ENCODE measurements around the gene FBL. TPM values are rescaled to one million over a fixed set of nuclear protein-coding genes. Genes with fewer than 3 reads are reported as not detected.
A peak's percentile ranks its signal among the peaks of the same experiment; 100 is the strongest.
"Not testable (repeated sequence)": the region's sequence is repeated elsewhere in the genome, so short reads cannot be mapped to it uniquely, and the experiment has no call there.

FBL gene
- total RNA-seq, 1 donor: 195 TPM

DNA sequence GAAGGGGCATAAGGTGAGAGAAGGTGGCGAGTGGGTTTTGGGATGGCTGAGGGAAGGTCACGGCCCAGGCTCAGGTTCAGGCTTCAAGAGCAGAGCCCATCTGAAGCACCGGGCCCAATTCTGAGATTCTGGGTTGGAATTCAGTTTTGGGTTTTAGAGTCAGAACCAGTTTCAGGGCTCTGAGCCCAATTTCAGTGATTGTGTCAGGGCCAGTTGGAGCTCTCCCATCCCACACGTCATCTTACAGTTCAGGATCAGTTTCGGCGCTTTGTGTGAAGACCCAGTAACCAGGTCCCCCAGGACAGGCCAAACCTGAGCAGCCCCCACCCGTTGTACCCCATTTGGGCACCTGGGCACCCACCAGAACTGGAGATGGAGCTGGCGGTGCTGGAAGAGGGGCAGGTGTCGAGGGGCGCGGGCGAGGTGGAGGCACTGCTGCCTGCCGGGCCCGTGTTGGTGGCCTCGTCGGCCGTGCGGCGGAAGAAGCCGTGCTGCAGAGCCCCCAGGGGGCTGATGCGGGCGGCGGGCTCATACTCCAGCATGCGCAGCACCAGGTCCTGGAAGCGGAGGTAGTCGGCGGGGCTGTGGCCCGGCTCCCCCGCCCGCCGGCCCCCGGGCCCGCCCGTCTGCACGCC is 19.8 kb downstream of the FBL start:
- Histone ChIP-seq H3K27me3 (ENCODE audit: insufficient read depth, low read length) (no peaks in the 10 kb centered on the region), H3K4me3 (ENCODE audit: low read length) (no peak overlapping the region), H3K9me3 (ENCODE audit: low read depth, low read length) (no peaks in the 10 kb centered on the region), H3K4me1 (ENCODE audit: insufficient read depth, low read length) (peaks cover 31% of the 10 kb centered on the region)

DNA sequence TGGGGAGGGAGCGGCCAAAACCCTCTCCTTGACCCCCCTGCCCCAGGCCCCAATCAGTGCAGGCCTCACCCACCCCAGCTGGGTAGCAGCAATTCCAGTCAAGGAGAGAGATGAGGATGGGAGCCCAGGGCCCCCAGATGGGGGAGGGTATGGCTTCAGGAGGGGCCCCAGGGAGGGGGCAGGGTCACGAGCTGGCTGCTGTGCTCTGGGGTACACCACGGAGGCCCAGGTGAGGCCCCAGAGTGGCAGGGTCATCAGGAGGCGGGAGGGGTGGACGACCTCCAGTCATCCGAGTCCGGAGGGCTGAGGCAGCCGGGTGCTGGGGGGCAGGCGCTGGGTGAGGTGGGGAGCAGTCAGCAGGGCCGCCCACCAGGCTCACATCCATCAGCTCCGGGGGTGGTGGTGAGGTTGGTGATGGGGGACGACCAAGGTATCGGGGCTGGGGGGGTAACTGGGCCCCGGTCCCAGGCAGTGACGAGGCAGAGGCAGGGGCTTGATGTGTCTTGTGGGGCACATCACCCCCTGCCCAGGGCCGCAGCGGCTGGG is 20.6 kb downstream of the FBL start:
- no peaks in the 10 kb centered on the region for H3K9me3 ChIP-seq (ENCODE audit: low read depth, low read length)
- H3K4me3 ChIP-seq (ENCODE audit: low read length): no peak overlapping the region
- H3K4me1 ChIP-seq (ENCODE audit: insufficient read depth, low read length): peaks cover 31% of the 10 kb centered on the region
- H3K27me3 ChIP-seq (ENCODE audit: insufficient read depth, low read length): no peaks in the 10 kb centered on the region

GRCh38 chr19:39825093-39825463 is 21.1 kb downstream of the FBL start:
- H3K27me3 ChIP-seq (ENCODE audit: insufficient read depth, low read length): no peaks in the 10 kb centered on the region
- peaks cover 31% of the 10 kb centered on the region for H3K4me1 ChIP-seq (ENCODE audit: insufficient read depth, low read length)
- H3K9me3 ChIP-seq (ENCODE audit: low read depth, low read length): no peaks in the 10 kb centered on the region
- H3K4me3 ChIP-seq (ENCODE audit: low read length): no peak overlapping the region

GRCh38 chr19:39824143-39825092 is 21.8 kb downstream of the FBL start:
- Histone ChIP-seq H3K9me3 (ENCODE audit: low read depth, low read length) (no peaks in the 10 kb centered on the region), H3K27me3 (ENCODE audit: insufficient read depth, low read length) (no peaks in the 10 kb centered on the region), H3K4me1 (ENCODE audit: insufficient read depth, low read length) (peaks cover 28% of the 10 kb centered on the region), H3K4me3 (ENCODE audit: low read length) (peak overlapping the region; percentile 54)

DNA sequence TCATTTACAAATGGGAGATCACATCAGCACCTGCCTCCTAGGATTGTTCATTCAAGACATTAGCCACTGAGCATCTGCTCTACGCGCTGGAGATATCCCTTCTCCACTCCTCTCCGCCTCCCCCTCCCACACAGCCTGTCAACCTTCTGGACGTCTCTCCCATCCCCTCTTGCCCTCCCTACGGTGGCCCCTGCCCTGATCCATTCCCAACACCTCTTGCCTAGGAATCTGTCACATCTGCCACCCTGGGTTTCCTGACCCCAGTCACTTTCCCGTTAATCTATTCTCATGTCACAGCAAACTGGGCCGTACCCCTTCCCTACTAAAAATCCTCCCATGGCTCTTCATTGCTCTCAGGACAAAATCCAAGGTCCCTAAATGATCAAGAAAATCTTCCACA is 22.5 kb downstream of the FBL start:
- no peaks in the 10 kb centered on the region for H3K9me3 ChIP-seq (ENCODE audit: low read depth, low read length)
- H3K4me1 ChIP-seq (ENCODE audit: insufficient read depth, low read length): peaks cover 23% of the 10 kb centered on the region
- H3K4me3 ChIP-seq (ENCODE audit: low read length): peak overlapping the region; percentile 54
- H3K27me3 ChIP-seq (ENCODE audit: insufficient read depth, low read length): no peaks in the 10 kb centered on the region

GRCh38 chr19:39820696-39821095 is 25.5 kb downstream of the FBL start:
- Histone ChIP-seq H3K4me3 (ENCODE audit: low read length) (no peak overlapping the region), H3K4me1 (ENCODE audit: insufficient read depth, low read length) (peaks cover 18% of the 10 kb centered on the region), H3K9me3 (ENCODE audit: low read depth, low read length) (no peaks in the 10 kb centered on the region), H3K27me3 (ENCODE audit: insufficient read depth, low read length) (no peaks in the 10 kb centered on the region)

GRCh38 chr19:39819786-39820185 is 26.4 kb downstream of the FBL start:
- no peaks in the 10 kb centered on the region for H3K9me3 ChIP-seq (ENCODE audit: low read depth, low read length)
- H3K4me1 ChIP-seq (ENCODE audit: insufficient read depth, low read length): peaks cover 14% of the 10 kb centered on the region
- H3K27me3 ChIP-seq (ENCODE audit: insufficient read depth, low read length): no peaks in the 10 kb centered on the region
- no peak overlapping the region for H3K4me3 ChIP-seq (ENCODE audit: low read length)

DNA sequence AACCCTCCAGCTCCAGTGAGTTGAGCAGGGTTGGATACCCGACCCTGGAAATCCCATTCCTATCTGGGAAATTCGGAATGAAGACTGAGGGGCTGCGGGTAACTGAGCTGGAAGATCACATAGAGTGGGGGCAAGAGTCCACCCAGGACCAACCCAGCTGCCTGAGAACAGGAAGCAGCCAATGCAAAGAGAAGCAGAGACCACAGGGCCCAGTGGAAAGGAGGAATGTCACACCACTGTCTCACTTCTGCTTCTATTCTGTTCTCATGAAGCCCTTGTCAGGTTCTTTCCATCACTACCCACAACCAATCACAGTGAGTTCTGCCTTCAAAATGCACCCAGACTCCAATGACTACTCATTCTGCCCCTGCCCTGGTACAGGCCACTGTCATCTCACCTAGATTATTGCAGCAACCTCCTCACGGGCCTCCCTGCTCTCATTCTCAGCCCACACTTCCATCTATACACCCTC is 27.5 kb downstream of the FBL start:
- H3K4me1 ChIP-seq (ENCODE audit: insufficient read depth, low read length): peaks cover 7% of the 10 kb centered on the region

GRCh38 chr19:39817888-39818561 is 28.2 kb downstream of the FBL start:
- H3K4me3 ChIP-seq (ENCODE audit: low read length): no peak overlapping the region
- H3K27me3 ChIP-seq (ENCODE audit: insufficient read depth, low read length): no peaks in the 10 kb centered on the region
- no peaks in the 10 kb centered on the region for H3K9me3 ChIP-seq (ENCODE audit: low read depth, low read length)
- H3K4me1 ChIP-seq (ENCODE audit: insufficient read depth, low read length): peaks cover 3% of the 10 kb centered on the region

More for the DNA sequence above, 27.5 kb downstream of the FBL start:
- H3K9me3 ChIP-seq (ENCODE audit: low read depth, low read length): no peaks in the 10 kb centered on the region
- H3K27me3 ChIP-seq (ENCODE audit: insufficient read depth, low read length): no peaks in the 10 kb centered on the region
- H3K4me3 ChIP-seq (ENCODE audit: low read length): no peak overlapping the region

DNA sequence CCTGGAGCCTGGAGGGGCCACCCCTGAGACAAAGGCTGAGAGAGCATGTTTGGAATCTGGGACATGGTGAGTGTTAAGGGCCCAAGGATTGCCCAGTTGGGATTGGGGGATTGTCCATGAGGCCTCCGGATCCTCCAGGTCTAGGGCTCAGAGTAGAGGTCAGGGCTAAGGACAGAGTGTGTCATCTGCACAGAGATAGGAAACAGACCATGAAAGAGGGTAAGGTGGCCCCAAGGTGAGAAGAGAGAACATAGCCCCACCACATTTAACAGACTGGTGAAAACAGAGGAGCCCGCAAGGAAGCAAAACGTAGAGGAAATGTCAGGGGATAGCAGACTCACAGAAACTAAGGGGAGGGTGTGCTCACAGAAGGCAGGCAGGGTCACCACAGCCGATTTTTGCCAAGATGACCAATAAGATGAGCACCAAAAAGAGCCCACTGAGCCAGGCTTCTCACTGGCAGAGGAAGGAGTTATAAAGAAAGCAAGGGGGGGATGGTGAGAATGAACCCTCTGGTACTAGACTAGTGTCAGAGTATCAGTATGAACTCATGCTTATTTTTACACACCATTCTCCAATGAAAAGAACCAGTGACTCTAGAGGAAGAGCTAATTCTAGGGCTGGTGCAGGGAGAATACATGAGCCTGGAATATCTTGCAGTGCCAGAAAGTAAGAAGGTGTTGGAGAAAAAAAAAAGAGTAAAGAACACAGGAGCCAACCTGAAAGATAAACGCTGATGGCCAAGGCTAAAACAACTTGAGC is 29.7 kb downstream of the FBL start:
- H3K4me1 ChIP-seq (ENCODE audit: insufficient read depth, low read length): no peaks in the 10 kb centered on the region

GRCh38 chr19:39814595-39814994 is 31.6 kb downstream of the FBL start:
- no peaks in the 10 kb centered on the region for H3K9me3 ChIP-seq (ENCODE audit: low read depth, low read length)
- no peak overlapping the region for H3K4me3 ChIP-seq (ENCODE audit: low read length)
- H3K27me3 ChIP-seq (ENCODE audit: insufficient read depth, low read length): no peaks in the 10 kb centered on the region
- no peaks in the 10 kb centered on the region for H3K4me1 ChIP-seq (ENCODE audit: insufficient read depth, low read length)

More for the DNA sequence above, 29.7 kb downstream of the FBL start:
- Histone ChIP-seq H3K4me3 (ENCODE audit: low read length) (no peak overlapping the region), H3K9me3 (ENCODE audit: low read depth, low read length) (no peaks in the 10 kb centered on the region), H3K27me3 (ENCODE audit: insufficient read depth, low read length) (no peaks in the 10 kb centered on the region)

- H3K27me3 ChIP-seq (ENCODE audit: insufficient read depth, low read length); H3K4me1 ChIP-seq (ENCODE audit: insufficient read depth, low read length); H3K4me3 ChIP-seq (ENCODE audit: low read length); H3K9me3 ChIP-seq (ENCODE audit: low read depth, low read length): not testable (repeated sequence)
Observed at GRCh38 chr19:39814111-39814510, 32.1 kb downstream of the FBL start.

DNA sequence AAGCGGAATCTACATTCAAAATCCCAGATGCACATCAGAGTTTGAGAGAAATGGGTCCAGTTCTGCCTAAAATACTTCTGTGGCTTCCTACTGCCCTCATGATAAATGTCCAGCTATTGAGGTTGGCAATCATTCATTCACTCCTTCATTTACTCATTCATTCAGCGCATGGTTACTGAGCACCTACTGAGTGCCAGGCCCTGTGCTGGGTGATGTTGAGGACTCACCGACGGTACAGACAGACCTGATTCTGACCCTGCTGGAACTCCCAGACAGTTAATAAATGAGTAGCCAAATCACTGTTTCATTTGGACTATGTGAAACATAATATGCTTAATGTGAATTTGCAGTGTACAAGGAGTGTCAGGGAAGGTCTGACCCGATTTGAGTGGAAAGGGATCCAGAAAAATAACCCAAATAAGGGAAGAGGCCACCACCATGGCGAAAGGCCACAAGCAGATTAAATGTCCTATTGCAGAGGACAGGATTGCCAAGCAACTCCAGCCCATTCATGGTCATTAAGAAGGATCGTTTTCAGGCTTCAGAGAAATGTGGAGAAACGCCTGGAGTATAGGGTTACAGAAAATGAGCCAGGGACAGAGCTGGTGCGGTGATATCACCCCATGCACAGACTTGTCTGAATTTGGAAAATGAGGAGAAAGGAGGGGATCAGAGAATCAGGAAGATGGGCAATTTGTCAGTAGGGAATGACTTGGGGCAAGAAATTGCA is 32.8 kb downstream of the FBL start:
- no peak overlapping the region for H3K4me3 ChIP-seq (ENCODE audit: low read length)
- H3K27me3 ChIP-seq (ENCODE audit: insufficient read depth, low read length): no peaks in the 10 kb centered on the region
- no peaks in the 10 kb centered on the region for H3K4me1 ChIP-seq (ENCODE audit: insufficient read depth, low read length)
- no peaks in the 10 kb centered on the region for H3K9me3 ChIP-seq (ENCODE audit: low read depth, low read length)

- Histone ChIP-seq H3K4me3 (ENCODE audit: low read length) (no peak overlapping the region), H3K4me1 (ENCODE audit: insufficient read depth, low read length) (no peaks in the 10 kb centered on the region), H3K27me3 (ENCODE audit: insufficient read depth, low read length) (no peaks in the 10 kb centered on the region), H3K9me3 (ENCODE audit: low read depth, low read length) (no peaks in the 10 kb centered on the region)
Observed at GRCh38 chr19:39811064-39811463, 35.1 kb downstream of the FBL start.
